Fibroblast of upper back skin (primary cell): ENCODE results near the gene SPR.
A peak's percentile ranks its signal among the peaks of the same experiment; 100 is the strongest.

Experiments used
- DNase-seq: peaks from one replicate; pipeline ENCODE4 v3.0.0-alpha.2; 2013

SPR gene

DNA sequence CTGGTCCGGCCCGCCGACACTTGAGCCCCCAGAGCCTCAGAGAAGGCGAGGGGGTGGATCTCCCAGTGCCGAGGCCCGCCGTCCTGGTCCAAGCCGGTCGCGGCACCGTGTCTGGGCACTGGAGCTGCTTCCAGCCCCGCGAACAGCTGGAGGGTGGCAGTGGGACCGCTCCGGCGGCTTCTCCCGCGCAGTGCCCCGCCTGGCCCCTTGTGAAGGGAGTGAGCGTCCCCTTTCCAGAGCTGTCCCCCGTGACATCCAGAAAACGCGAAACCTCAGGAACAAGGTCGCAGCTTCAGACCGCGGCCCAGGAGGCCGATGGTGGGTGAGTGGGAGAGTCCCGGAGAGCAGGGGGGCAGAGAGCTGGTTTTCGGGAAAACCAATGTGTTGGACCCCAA, 29.5 kb downstream of the SPR start:
- DNase-seq: no peak

DNA sequence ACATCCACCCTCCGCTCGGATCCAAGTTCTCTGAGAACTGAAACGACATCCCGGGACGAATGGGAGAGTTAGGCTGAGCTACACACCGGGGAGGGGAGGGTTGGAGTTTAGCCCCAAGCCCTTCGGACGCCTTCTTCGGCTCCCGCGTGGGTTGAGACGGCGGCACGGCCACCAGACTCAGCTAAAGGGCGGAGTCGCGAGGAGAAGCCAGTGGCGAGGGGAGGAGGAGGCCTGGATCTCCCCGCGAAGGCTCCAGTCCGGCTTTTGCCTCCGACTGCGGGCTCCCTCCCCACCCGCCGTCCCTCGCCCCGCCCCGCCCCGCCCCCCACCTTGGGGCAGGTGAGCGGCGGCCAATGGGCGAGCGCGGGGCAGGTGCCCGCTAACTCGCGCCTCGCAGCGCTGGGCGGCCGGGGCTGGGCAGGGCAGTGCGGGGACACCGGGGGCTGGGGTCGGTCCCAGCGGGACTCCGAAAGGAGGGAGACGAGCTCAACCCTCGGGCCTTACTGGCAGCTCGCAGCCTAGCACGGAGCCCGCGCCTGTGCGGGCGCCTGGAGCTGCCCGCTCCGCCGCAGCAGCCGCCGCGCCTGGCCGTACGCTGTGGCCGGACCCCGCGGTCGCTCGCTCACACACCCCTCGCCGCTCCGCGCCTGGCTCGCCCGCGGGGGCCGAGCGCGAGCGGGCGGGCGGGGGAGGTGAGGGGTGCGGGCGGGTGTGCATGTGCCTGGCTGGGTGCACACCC, 30.1 kb downstream of the SPR start, which contains the start of gene EMX1:
Gene EMX1, plus strand, starts transcription at position 382 of the 739 bp plus-strand sequence. Its CDS starts 334 bp downstream, at position 716.
- no peak for DNase-seq

DNA sequence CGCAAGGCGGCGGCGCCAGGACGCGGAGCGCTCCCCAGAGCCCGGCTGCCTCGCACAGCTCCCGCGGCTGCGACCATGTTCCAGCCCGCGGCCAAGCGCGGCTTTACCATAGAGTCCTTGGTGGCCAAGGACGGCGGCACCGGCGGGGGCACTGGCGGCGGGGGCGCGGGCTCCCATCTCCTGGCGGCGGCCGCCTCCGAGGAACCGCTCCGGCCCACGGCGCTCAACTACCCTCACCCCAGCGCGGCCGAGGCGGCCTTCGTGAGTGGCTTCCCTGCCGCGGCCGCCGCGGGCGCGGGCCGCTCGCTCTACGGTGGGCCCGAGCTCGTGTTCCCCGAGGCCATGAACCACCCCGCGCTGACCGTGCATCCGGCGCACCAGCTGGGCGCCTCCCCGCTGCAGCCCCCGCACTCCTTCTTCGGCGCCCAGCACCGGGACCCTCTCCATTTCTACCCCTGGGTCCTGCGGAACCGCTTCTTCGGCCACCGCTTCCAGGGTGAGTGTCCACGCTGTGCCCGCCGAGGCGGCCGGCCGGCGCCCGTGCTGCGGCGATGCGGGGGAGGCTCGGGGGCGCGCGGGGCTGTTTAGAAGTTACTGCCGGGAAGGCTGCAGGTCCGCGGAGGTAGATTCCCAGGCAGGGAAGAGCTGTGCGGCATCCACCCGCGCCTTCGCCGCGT, 30.8 kb downstream of the SPR start:
- DNase-seq: no peak

DNA sequence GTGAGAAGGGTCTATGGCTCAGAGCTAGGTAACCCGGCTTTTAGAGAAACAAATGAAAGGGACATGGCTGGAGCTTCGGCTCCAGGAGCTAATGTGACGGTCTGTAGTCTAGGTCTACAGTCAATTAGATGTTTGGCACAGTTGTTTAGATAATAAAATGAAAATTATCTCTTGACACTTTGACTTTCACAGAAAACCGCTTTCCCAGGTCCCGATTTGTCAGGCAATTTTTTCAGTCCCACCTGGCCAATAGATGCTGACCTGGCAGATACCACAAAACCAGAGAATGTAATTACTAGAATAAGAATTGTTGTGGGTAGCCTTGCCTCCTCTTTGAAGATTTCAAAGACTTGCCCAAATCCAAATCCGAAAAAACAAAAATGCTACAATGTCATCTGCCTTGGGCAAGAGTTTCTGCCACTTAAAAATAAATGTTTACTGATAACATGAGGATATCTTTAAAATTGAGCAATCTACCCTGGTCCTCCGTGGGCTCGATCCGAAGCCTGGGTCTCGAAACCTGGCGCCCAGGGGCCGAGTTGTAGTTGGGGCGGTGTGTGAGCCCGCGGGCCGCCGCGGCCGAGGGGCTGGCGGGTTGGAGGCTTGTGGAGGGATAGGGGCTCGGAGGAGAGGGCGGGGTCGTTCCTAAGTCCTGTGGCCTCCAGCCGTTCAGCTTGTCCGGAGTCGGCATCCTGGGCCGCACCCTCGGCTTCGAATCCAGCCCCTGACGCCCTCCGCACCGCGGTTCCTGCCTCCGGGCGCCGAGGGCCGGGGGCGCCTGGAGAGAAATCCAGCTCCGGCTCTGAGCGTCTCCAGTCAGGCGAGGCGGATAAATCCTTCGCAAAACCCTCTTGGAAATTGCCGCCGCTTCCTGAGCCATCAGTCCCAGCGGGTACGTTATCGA, 32.5 kb downstream of the SPR start:
- DNase-seq: no peak

DNA sequence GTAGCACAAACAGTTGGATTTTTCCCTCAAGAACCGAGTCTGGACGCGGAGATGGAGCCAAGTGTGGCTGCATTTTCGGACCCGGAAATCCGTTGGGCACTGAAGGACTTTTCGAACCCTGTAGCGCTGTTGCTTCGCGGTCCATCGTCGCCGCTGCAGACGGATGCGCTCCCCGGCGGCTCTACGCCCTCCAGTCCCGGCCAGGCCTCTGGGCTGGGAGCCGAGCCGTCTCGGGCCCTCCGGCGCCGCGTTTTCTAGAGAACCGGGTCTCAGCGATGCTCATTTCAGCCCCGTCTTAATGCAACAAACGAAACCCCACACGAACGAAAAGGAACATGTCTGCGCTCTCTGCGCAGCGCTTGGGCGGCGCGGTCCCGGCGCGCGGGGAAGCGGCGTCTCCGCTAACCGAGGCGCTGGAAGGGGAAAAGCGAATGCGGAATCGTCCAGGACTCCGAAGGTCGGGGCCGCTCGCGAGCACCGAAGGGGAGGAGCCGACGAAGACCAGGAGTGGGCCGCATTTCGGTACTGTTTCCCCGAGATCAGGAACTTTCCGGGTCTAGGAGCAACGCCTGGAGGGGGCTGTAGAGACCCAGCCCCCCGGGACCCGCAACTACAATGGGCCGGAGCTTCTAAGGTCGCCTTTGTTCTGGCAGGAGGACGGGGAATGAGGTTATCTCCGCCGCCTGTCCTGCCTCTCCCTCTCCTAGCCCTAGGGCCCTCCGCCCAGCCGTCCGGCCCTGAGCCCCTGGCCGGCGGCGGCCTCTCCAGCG, 33.3 kb downstream of the SPR start:
- no peak for DNase-seq

DNA sequence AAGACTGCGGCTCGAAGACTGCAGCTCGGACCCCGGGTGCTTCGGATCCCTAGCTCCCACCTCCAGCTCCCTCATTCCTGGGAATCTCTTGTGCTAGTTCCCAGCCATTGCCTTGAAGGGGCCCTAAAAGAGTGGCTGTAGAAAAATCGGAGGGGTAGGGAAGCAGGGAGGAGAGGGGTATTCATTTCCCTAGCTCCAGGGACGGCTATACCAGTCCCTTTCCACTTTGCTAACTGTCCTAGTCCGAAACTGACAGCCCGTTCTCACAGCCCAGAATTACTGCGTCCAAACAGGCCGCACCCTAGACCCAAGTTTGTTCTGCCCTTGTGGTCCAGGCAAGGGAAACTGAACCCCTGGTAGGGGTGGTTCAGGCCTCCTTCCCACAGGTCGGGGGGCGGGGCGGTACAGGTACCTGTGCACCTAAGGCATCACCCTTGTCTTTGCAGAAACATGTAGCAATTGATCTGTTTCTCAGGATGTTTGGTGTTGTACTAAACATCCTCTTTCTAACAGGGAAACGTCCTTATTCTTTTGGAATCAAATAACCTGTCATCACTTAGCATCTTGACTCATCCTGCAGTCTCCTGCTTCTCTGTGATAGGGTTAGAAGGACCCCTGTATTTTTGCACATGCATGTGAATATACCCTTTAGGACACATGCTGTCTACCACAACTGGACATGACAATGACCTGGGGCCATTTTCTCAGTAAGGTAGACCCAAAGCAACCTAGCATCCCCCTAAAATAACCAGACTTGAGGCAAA, 34.1 kb downstream of the SPR start:
- no peak for DNase-seq

DNA sequence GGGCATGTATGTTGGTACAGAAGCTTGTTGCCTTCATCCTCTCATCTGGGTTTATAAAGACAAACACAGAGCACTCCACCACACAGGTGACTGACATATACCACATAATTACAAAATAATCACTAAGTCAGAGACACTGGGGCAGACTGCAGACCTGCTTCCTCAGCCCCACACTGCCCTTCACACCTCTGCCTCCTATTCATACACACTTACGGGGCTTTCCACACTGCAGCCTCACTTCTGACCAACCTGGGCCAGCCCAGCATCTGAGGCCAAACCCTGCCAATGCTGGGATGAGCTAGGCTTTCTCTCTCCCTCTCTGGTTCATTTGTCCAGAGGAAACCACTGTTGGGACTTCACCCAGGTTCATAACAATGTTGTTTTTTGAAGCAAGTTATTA, 34.6 kb downstream of the SPR start:
- DNase-seq: no peak

DNA sequence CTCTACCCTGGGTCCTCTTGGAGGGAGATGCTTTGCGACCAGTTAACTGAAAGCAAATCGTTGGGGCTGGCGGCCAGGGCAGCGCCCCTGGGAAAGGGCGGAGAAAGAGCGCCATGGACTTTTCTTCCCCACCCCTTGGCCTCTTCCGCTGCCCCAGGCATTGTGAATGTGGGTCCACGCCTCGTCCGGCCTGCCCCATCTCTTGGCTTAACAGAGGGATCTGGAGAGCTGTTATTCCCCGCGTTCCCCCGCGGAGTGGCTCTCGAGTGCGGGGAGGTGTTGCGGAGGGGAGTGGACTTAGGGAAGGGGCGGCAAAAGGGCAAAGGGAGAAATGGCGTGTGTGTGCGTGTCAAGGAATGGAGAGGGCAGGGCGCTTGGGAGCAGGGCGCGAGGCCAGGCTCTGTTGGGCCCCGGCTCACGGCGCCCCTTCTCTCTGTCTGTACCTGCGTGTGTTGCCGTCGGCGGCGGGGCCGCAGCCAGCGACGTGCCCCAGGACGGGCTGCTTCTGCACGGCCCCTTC, 36.7 kb downstream of the SPR start:
- no peak for DNase-seq

DNA sequence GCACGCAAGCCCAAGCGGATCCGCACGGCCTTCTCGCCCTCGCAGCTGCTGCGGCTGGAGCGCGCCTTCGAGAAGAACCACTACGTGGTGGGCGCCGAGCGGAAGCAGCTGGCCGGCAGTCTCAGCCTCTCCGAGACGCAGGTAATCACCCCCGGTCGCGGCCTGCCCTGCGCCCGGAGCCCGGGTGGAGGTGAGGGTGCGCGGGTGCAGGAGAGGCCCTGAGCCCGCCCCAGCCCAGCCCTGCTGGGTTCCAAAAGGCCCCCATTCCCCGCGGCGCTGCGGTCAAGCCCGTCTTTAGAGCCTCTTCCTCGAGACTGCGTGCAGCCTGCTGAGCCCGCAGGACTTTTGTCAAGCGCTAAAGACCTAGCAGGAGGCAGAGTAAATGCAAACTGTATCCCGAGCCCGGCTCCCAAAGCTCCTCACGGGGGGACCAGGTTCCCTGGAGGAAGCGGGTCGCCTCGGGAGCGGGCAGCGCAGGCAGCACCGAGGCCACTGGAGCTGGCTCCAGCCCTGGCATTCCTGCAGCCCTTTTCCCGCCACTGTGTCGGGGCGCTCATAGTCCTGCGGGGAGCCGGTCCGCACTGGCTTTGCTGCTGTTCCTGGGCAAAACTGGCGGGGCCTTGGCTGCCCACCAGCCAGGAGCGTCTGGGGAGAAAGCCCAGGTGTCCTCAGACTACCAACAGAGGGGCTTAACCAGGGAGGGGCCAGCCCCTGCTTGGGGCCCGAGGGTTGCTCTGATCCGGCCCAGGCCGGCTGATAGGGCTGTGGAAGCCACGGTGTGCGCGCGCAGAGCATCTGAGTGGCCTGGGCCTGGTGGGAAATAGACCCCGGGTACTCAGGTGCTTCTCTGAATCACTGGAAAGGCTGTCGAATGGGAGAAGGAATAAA, 37.4 kb downstream of the SPR start:
- no peak for DNase-seq

DNA sequence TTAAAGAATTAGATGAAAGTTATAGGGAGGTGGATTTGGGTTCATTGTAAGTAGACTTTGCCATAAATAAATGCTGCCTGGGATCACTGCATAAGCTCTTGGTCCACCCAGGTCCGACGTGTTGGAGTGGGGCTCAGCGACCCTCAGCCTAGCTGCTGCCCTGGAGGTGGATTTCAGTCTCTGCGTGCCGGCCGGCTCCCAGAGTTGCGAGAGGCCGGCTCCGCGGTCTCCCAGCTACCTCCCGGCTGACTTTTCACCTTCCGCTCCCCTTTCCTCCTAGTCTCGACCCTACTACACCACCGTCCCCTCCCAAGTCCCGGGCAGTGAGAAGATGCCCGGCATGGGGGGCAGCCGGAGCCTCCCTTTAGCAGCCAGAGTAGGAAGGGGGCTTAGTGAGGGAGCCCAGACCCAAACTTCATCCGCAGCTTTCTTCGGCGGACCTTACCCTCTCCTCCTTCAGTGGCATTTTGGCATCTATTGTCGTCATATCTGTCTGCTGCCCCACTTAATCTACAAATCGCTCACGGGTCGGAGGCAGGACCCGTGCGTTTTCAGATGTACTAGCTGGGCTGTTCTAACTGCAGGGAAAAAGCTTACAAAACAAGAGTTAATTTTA, 38.2 kb downstream of the SPR start:
- no peak for DNase-seq

DNA sequence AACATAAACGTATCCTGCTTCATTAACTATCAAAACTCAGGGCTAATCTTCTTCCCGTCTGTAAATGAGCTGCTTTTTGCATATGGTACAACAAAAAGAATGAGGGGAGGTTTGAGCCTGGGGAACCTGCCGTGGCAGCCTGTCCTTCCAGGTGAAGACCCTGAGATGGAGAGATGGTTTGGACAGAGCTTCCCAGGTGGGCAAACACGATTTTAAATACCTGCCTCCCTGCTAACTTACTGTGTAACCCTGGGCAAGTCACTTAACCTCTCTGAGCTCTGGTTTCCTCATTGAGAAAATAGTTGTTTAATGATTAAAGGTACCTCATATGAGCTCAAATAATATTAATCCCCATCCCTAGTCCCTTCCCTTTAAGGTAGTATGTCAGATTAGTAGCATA, 39.2 kb downstream of the SPR start:
- no peak for DNase-seq

DNA sequence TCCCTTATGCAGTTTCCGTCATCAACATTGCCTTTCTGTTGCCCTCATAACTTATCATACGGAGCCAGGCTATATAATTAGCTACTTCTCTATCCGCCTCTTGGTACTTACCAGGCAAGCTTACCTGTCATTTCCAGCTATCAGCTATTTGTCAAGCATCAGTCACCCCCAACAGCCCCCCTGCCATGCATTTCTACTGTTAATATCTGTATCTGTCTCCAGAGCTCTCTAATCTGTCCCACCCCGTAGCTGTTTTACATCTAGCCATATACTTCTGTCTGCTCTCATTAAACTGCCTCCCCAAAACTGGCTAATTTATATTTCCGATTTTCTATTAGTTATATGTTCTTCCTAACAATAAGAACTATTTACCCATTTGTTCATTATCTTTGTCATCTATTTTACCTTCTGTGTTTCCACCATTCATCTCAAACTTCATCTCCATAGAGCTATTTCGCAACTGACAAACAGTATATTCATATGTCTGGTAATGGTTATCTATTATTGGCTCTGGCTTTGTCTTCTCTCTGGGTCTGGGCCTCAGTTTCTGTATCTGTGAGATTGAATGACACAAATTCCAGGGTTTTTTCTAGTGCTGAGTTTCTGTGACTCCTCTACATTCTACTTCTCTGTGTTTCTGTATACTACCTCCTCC, 39.7 kb downstream of the SPR start:
- no peak for DNase-seq

DNA sequence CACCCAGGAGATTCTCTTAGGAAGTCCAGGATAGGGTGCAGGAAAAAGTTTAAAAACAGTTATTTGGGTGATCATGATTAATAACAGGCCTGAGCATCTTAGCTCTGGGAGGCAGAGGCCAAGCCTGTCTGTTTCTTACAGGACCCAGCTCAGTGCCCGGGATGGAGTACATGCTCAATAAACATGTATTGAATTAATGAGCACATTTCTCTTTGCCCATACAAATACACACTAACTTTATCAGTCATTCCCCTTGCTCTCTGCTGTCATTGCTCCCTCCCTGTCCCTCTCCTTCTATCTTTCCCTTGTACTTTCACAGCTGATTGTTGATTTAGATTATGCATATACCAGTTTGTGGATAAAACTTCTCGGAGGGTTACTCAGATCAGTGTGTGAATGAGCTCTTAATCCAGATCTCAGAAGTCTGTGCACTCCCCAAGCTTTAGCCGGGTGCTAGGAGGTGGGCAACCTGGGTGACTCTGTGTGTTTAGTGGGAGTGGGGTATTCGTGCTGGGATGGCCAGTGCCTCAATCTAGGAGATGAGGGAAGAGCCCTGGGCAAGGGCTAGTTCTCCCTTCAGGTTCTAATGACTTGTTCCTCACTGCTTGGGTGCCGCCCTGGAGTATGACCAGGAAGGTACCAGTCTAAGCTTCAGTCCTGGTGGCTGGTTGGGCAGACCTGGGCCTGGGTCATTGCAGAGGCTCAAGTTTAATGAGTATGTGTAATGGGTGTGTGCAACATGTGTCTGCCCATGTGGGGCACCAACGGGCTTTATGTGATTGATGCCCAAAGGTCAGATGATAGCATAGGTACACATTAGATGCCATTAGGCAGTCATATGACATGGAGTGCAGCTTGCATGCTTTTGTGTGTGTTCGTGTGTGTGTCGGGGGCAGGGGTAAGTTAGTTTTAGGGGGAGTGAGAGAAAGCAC, 40.7 kb downstream of the SPR start:
- DNase-seq: no peak

DNA sequence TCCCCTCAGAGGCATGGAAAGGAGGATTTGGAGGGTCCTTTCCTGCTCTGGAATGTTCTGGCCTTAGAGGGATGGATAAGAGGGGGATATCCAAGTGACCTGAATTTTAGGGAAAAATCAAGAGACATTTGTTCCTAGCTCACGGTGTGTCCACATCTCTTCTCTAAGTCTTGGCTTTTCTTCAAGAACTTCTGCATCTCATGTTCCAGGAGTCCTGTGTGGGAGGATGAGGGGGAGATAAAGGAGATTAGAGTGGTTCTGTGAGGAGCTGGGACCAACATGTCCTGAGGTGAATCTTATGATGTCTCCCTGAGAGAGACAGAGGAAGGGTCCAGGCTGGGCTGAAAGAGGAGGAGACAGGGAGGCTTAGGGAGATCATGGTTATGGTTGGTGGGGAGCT, 41.8 kb downstream of the SPR start:
- no peak for DNase-seq

DNA sequence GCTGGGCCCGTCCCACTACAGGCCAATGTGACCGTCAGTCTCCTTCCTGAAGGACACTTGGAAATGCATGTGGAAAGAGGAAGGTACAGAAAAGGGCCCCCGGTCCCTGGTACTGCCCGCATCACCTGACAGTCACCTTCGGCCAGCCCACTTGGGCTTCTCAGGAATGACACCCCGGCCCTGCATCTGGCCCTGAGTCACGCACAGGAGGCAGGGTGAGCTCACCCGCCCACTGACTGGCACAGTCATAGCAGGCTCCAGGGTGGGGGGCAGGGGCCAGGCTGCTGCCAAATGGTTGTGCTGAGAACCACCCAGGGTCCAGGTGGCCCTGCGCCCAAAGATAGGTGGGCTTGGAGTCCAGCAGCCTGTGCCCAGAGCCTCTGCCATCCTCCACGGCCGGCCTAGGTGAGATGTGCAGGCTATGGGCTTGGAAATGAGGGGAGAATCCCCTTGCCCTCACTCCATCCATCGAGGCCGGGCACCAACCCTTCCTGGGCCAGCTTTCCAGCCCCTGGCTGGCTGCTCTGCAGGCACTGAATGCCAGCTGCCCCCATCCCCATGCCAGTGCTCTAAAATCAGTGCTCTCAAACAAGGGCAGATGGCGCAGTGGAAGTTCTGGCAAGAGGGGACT, 44.2 kb downstream of the SPR start:
- no peak for DNase-seq

DNA sequence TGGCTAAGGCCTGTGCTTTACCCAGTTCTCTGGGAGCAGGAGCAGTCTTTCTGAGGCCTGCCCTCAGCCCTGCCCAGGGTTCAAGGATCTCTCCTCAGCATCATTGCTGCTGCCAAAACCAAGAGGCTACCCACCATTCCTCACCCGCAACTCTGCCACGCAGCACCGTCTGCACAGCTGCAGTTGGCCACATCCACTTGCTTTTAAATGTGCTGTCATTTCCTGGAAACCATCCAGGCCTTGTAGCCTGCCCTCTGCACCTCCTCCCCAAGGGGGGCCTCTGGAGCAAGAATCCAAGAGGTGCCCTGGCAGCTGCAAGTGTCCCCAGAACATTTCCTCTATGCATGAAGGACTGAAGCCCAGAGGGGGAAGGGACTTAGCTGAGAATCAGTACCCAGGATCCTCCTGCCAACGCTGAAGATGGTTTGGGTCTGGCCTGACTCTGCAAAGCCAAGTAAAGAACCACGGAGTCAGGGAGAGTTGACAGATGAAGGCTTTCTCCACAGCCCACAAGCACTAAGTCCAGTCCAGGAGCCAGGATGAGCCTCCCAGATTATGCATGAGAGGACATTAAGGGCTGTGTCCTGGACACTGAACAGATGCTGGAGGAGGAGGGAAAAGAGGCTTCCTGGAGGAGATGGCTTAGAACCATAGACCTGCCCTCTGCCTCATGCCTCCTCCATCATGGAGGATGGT, 45.0 kb downstream of the SPR start:
- DNase-seq: peak; percentile 19

DNA sequence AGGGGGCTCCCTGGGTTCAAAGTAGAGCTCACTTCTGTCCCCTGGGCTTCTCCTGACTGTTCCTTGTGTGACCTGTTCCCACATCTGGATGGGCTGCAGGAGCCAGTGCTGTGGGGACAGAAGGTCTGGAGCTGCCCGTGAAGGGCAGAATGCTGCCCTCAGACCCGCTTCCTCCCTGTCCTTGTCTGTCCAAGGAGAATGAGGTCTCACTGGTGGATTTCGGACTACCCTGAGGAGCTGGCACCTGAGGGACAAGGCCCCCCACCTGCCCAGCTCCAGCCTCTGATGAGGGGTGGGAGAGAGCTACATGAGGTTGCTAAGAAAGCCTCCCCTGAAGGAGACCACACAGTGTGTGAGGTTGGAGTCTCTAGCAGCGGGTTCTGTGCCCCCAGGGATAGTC, 45.6 kb downstream of the SPR start:
- DNase-seq: no peak
